BE2C (cell line): Measurements from ENCODE around the gene PCSK6.

Source experiments
- DNase-seq: peaks from one replicate; pipeline ENCODE4 v3.0.0-alpha.2; 2020
- H3K27me3 ChIP-seq: fragments of 250-450 bp; sonication (Bioruptor Pico); 2 replicates; pipeline ENCODE4 v1.5.1; 2020; ENCODE audit warnings: mild to moderate bottlenecking
- H3K36me3 ChIP-seq: fragments of 250-450 bp; sonication (Bioruptor Pico); 2 replicates; pipeline ENCODE4 v1.5.1; 2020; ENCODE audit warnings: mild to moderate bottlenecking
- H3K4me1 ChIP-seq: fragments of 250-450 bp; sonication (Bioruptor Pico); 2 replicates; pipeline ENCODE4 v1.5.1; 2020
- H3K4me3 ChIP-seq: 2 replicates; pipeline ENCODE4 v1.5.1; 2011; ENCODE audit warnings: low read depth, low read length
- H3K9me3 ChIP-seq: fragments of 250-450 bp; sonication (Bioruptor Pico); 2 replicates; pipeline ENCODE4 v1.5.1; 2020
- TF ChIP-seq, protein P1 (sequence below): IDR thresholded peaks from 2 replicates; pipeline ENCODE4 v1.5.1; 2012; ENCODE audit warnings: mild to moderate bottlenecking, low read depth, low read length

The PCSK6 gene

DNA sequence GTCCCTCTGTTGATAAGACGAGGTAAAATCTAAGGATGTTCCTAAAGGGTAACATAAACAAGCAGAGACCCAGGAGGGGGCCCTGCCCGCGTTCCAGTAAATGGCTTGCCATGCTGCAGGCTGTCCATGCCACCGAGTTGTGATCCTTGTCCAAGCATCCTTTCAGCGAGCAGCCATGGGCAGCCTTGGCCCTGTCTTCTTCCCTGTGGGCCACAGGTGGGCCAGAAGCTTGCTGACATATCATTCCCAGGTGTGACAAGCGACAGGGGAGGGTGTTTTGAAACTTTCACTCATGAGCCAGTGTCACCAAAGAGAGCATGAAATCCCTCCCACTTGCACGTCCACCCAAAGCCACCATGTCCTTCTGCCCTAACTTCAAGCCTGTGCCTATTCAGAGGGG lies 53.7 kb downstream of the PCSK6 start:
- no peaks in the 10 kb centered on the region for H3K36me3 ChIP-seq
- H3K9me3 ChIP-seq = no peaks in the 10 kb centered on the region
- no peaks in the 10 kb centered on the region; the same call in 1 of the 2 replicates for H3K4me1 ChIP-seq
- H3K4me3 ChIP-seq = no peak overlapping the region
- H3K27me3 ChIP-seq = no peaks in the 10 kb centered on the region
- no peak for DNase-seq
- TF ChIP-seq, protein P1, sequence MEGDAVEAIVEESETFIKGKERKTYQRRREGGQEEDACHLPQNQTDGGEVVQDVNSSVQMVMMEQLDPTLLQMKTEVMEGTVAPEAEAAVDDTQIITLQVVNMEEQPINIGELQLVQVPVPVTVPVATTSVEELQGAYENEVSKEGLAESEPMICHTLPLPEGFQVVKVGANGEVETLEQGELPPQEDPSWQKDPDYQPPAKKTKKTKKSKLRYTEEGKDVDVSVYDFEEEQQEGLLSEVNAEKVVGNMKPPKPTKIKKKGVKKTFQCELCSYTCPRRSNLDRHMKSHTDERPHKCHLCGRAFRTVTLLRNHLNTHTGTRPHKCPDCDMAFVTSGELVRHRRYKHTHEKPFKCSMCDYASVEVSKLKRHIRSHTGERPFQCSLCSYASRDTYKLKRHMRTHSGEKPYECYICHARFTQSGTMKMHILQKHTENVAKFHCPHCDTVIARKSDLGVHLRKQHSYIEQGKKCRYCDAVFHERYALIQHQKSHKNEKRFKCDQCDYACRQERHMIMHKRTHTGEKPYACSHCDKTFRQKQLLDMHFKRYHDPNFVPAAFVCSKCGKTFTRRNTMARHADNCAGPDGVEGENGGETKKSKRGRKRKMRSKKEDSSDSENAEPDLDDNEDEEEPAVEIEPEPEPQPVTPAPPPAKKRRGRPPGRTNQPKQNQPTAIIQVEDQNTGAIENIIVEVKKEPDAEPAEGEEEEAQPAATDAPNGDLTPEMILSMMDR = no peak

DNA sequence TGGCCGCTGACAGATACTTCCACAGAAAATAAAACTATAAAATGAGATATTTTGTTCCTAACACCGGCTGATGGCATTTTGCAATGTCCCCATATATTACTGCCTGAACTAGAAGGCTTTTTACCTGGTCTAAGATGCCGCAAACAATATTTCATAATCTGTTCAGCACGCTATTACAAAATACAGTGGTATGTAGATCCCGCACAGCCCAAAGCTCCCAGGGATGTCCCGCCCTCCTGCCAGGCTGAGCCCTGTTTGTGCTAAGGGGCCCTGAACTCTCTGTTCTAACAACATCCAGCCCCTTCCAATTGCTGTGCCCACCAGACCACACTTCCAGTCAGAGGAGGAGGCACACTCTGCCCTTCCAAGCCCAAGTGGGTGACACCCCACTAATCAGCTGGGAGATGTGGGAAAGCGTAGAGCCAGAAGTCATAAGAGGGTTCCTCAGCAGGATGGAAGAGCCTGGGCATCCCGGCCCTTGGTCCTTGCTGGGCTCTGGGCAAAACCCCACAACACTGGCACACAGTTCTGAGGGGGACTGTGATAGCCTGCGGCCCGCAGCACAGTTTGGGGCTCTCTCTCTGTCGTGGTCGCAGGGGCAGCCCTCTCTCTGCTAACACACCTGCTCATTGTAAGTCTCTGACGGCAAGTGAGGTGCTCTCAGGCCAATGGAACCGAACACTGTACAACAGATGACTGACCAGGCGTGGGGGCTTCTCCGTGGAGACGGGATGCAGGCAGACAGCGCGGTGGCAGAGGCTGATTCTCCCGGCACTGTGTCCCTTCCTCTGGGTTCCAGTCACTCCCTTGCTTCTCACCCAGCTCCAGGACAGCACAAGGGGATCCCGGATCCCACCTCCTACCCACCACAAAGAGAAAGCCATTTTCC lies 55.2 kb downstream of the PCSK6 start:
- TF ChIP-seq, protein P1 = no peak
- Histone ChIP-seq H3K9me3 (no peaks in the 10 kb centered on the region), H3K36me3 (no peaks in the 10 kb centered on the region), H3K4me3 (no peak overlapping the region), H3K4me1 (no peaks in the 10 kb centered on the region), H3K27me3 (no peaks in the 10 kb centered on the region)
- no peak for DNase-seq

DNA sequence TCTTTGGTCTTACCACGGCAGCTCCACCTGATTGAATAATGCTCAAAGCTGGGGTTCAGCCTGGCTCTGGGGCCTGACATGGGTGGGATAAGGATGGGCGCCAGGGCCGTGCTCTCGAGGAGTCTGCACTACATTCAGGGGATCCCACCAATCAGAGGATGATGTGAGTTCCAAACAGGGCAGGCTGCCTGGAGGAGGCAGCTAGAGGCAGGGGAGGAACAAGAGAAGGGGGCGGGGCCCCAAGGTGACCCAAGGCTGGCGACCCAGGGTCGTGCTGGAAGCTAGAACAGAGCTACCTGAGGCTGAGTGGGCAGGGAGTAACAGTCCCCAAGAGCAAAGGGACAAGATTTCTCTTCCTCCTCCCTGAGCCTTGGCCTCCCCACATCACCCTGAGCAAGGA lies 56.1 kb downstream of the PCSK6 start:
- Histone ChIP-seq H3K36me3 (no peaks in the 10 kb centered on the region), H3K4me1 (no peaks in the 10 kb centered on the region; the same call in 1 of the 2 replicates), H3K4me3 (no peak overlapping the region), H3K27me3 (no peaks in the 10 kb centered on the region), H3K9me3 (no peaks in the 10 kb centered on the region)
- DNase-seq = no peak
- TF ChIP-seq, protein P1 = no peak

DNA sequence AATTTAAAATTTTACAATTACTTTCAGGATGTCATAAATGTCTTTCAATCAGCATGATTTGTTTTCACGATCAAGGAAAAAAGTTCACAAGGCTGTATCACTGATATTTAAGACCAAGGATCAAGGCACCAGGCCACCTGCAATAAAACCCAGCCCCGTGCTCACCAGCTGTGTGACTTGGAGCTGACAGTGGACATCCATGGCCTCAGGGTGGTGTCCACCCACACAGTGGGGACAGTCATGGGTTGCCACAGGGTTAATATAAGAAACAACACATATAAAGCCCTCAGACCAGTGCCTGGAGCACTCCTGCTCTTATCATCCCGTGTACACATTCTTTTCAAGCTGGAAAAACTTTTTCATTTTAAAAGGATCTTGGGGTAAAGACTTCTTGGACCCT lies 56.5 kb downstream of the PCSK6 start:
- Histone ChIP-seq H3K27me3 (no peaks in the 10 kb centered on the region), H3K4me3 (no peak overlapping the region), H3K36me3 (no peaks in the 10 kb centered on the region), H3K9me3 (no peaks in the 10 kb centered on the region), H3K4me1 (no peaks in the 10 kb centered on the region; the same call in 1 of the 2 replicates)
- TF ChIP-seq, protein P1 = no peak
- no peak for DNase-seq

DNA sequence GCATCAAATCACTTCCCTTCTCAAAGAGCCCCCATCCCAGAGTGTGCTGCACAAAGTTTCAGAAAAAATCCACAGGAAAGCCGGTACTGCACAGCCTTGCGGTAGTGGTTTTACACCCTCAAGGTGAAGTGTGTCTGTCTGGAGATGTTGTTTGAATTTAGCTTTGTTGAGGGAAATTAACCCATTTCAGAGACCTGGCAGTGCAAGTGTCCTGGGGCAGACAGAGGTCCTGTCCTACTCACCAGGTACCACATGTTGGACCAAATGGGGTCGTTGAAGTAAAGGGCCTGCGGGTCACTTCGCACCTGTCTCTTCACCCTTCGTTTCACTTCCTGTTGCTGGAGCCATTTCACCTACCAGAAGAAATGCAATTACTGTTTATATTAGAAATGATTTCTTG lies 57.8 kb downstream of the PCSK6 start:
- TF ChIP-seq, protein P1 = no peak
- no peaks in the 10 kb centered on the region for H3K36me3 ChIP-seq
- no peaks in the 10 kb centered on the region; the same call in 1 of the 2 replicates for H3K4me1 ChIP-seq
- no peak for DNase-seq
- H3K4me3 ChIP-seq = no peak overlapping the region
- H3K27me3 ChIP-seq = no peaks in the 10 kb centered on the region
- H3K9me3 ChIP-seq = no peaks in the 10 kb centered on the region

DNA sequence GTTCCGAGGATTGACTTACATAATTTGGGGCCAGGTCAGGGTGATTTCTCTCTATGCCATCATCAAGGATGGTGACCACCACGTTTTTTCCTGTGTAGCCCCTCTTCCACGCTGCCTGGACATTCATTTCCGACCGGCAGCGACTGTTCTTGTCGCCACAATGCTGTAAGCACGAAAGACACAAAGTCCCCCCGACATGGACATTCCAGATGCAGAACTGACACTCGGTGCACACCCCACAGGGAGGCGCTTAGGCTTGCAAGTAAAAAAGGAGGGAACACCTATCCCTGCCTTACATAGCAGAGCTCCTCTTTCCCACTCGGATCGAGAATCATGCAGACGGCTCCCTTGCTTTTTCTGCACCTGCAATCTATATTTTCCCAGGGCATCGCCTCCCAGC lies 58.2 kb downstream of the PCSK6 start:
- no peak for DNase-seq
- H3K27me3 ChIP-seq = no peaks in the 10 kb centered on the region
- H3K36me3 ChIP-seq = no peaks in the 10 kb centered on the region

More for the DNA sequence above, 58.2 kb downstream of the PCSK6 start:
- TF ChIP-seq, protein P1 = no peak
- H3K9me3 ChIP-seq = no peaks in the 10 kb centered on the region
- H3K4me3 ChIP-seq = no peak overlapping the region
- H3K4me1 ChIP-seq = no peaks in the 10 kb centered on the region; the same call in 1 of the 2 replicates
